Thyroid gland (tissue), 4 donors: ENCODE data around the gene STOML3.

Experiments used
- CTCF ChIP-seq, 6 experiments: fragments of 200-600 bp in 3 of 6; fragments of 450-650 bp in 3 of 6; sonication (generic) in 3 of 6; IDR thresholded peaks; one replicate each; pipeline ENCODE4 v1.5.1; 2016 to 2019; ENCODE audit warnings: antibody characterized with exemption in 6 of 6, mild to moderate bottlenecking in 2 of 6, inconsistent platforms in 1 of 6, moderate library complexity in 1 of 6
- POLR2A ChIP-seq, 2 donors: fragments of 450-650 bp; IDR thresholded peaks; one replicate each; pipeline ENCODE4 v1.6.1; 2017; ENCODE audit warnings: antibody characterized with exemption in 2 of 2, mild to moderate bottlenecking in 2 of 2, moderate library complexity in 1 of 2

GRCh38 chr13:38979891-38980749 lies 10.5 kb downstream of the STOML3 start:
- TF ChIP-seq POLR2A (IDR thresholded peaks at IDR 0.05) (no peak), CTCF (IDR thresholded peaks at IDR 0.05) (no peak)
